Nephron progenitor cell (in vitro differentiated cells): ENCODE results near the gene NR3C2.

Source experiments
- DNase-seq: peaks from one replicate; pipeline ENCODE4 v3.0.0; 2021
- H3K27ac Mint-ChIP-seq: 2 replicates; pipeline ENCODE4 v1.8.0; 2021; ENCODE audit warnings: mild to moderate bottlenecking, moderate library complexity, mixed read lengths
- H3K27me3 Mint-ChIP-seq: 2 replicates; pipeline ENCODE4 v1.8.0; 2021; ENCODE audit warnings: mild to moderate bottlenecking, low read depth, mixed read lengths; ENCODE audit not compliant: poor library complexity
- H3K36me3 Mint-ChIP-seq: 2 replicates; pipeline ENCODE4 v1.8.0; 2021; ENCODE audit warnings: low read depth, mixed read lengths
- H3K4me1 Mint-ChIP-seq: 2 replicates; pipeline ENCODE4 v1.8.0; 2021; ENCODE audit warnings: mixed read lengths
- H3K4me3 Mint-ChIP-seq: 2 replicates; pipeline ENCODE4 v1.8.0; 2021; ENCODE audit warnings: mild to moderate bottlenecking, moderate library complexity, mixed read lengths
- H3K9me3 Mint-ChIP-seq: 2 replicates; pipeline ENCODE4 v1.8.0; 2021; ENCODE audit warnings: mild to moderate bottlenecking, moderate library complexity, mixed read lengths
- CTCF ChIP-seq: fragments of 200-600 bp; sonication (generic); IDR thresholded peaks from 2 replicates; pipeline ENCODE4 v1.5.0; 2021; ENCODE audit warnings: antibody characterized with exemption

Gene NR3C2

GRCh38 chr4:148266240-148266639, 176.0 kb downstream of the NR3C2 start:
- H3K4me3 Mint-ChIP-seq: no peak overlapping the region
- no peak for TF ChIP-seq CTCF
- no peak overlapping the region for H3K27ac Mint-ChIP-seq
- no peak for DNase-seq
- H3K4me1 Mint-ChIP-seq: peaks cover 13% of the 10 kb centered on the region
- peaks cover 4% of the 10 kb centered on the region for H3K27me3 Mint-ChIP-seq
- no peaks in the 10 kb centered on the region for H3K36me3 Mint-ChIP-seq
- H3K9me3 Mint-ChIP-seq: no peaks in the 10 kb centered on the region

GRCh38 chr4:148265627-148266026, 176.6 kb downstream of the NR3C2 start:
- Mint-ChIP-seq H3K4me3 (no peak overlapping the region), H3K27ac (no peak overlapping the region), H3K36me3 (no peaks in the 10 kb centered on the region), H3K4me1 (peaks cover 15% of the 10 kb centered on the region), H3K9me3 (no peaks in the 10 kb centered on the region), H3K27me3 (peaks cover 4% of the 10 kb centered on the region)
- DNase-seq: no peak
- TF ChIP-seq CTCF: no peak

- no peak for DNase-seq
- Mint-ChIP-seq H3K27ac (no peak overlapping the region), H3K36me3 (no peaks in the 10 kb centered on the region), H3K4me3 (no peak overlapping the region), H3K4me1 (peaks cover 15% of the 10 kb centered on the region), H3K9me3 (no peaks in the 10 kb centered on the region), H3K27me3 (peaks cover 5% of the 10 kb centered on the region)
- TF ChIP-seq CTCF: no peak
Measured at GRCh38 chr4:148263802-148264201, 178.4 kb downstream of the NR3C2 start.

GRCh38 chr4:148263127-148263526, 179.1 kb downstream of the NR3C2 start:
- no peak for DNase-seq
- Mint-ChIP-seq H3K4me1 (peaks cover 15% of the 10 kb centered on the region), H3K9me3 (no peaks in the 10 kb centered on the region), H3K4me3 (no peak overlapping the region), H3K27me3 (peaks cover 7% of the 10 kb centered on the region), H3K27ac (peak overlapping the region; percentile 5), H3K36me3 (no peaks in the 10 kb centered on the region)
- no peak for TF ChIP-seq CTCF

- TF ChIP-seq CTCF: no peak
Measured at GRCh38 chr4:148261848-148262247, 180.4 kb downstream of the NR3C2 start.

GRCh38 chr4:148259841-148260240, 182.4 kb downstream of the NR3C2 start:
- H3K4me3 Mint-ChIP-seq: no peak overlapping the region
- no peak for DNase-seq
- no peaks in the 10 kb centered on the region for H3K36me3 Mint-ChIP-seq
- H3K27me3 Mint-ChIP-seq: peaks cover 7% of the 10 kb centered on the region
- H3K9me3 Mint-ChIP-seq: no peaks in the 10 kb centered on the region
- no peak overlapping the region for H3K27ac Mint-ChIP-seq
- peaks cover 15% of the 10 kb centered on the region for H3K4me1 Mint-ChIP-seq
- TF ChIP-seq CTCF: no peak

More at GRCh38 chr4:148261848-148262247, 180.4 kb downstream of the NR3C2 start:
- DNase-seq: no peak
- Mint-ChIP-seq H3K9me3 (no peaks in the 10 kb centered on the region), H3K4me1 (peaks cover 15% of the 10 kb centered on the region), H3K4me3 (no peak overlapping the region), H3K27me3 (peaks cover 7% of the 10 kb centered on the region), H3K27ac (no peak overlapping the region), H3K36me3 (no peaks in the 10 kb centered on the region)
